GF-D8 (cell line): ENCODE measurements around the gene SLC22A7.
"Not testable (repeated sequence)": the region's sequence is repeated elsewhere in the genome, so short reads cannot be mapped to it uniquely, and the experiment has no call there.

Source experiments
- DNase-seq: peaks from one replicate; lab custom pipeline; 2025; lab: John Stamatoyannopoulos, UW

SLC22A7 gene

GRCh38 chr6:43302126-43302525 lies 4.1 kb downstream of the SLC22A7 start:
- DNase-seq = no peak

GRCh38 chr6:43303006-43303405 lies 4.9 kb downstream of the SLC22A7 start:
- DNase-seq = not testable (repeated sequence)

- DNase-seq = no peak
Measured at GRCh38 chr6:43303751-43304331, 5.8 kb downstream of the SLC22A7 start.

GRCh38 chr6:43304361-43304760 lies 6.3 kb downstream of the SLC22A7 start:
- no peak for DNase-seq

GRCh38 chr6:43304882-43305281 lies 6.8 kb downstream of the SLC22A7 start:
- DNase-seq = no peak

GRCh38 chr6:43306086-43306485 lies 8.0 kb downstream of the SLC22A7 start:
- no peak for DNase-seq

GRCh38 chr6:43307451-43308100 lies 9.5 kb downstream of the SLC22A7 start:
- no peak for DNase-seq

GRCh38 chr6:43308101-43308989 lies 10.3 kb downstream of the SLC22A7 start, which contains the start of gene CRIP3:
TSS of gene CRIP3 (minus strand) at chr6:43308826. CDS start at chr6:43308792, 34 bp downstream.
- no peak for DNase-seq

- no peak for DNase-seq
Measured at GRCh38 chr6:43308990-43309477, 11.0 kb downstream of the SLC22A7 start.

GRCh38 chr6:43310134-43310533 lies 12.1 kb downstream of the SLC22A7 start:
- DNase-seq = no peak

- DNase-seq = peak; percentile 37
Measured at GRCh38 chr6:43310624-43311023, 12.6 kb downstream of the SLC22A7 start.

- DNase-seq = no peak
Measured at GRCh38 chr6:43311666-43312065, 13.6 kb downstream of the SLC22A7 start.

- DNase-seq = no peak
Measured at GRCh38 chr6:43313813-43314212, 15.8 kb downstream of the SLC22A7 start.

- DNase-seq = no peak
Measured at GRCh38 chr6:43318011-43318410, 20.0 kb downstream of the SLC22A7 start.

- DNase-seq = no peak
Measured at GRCh38 chr6:43325876-43326275, 27.8 kb downstream of the SLC22A7 start.

- no peak for DNase-seq
Measured at GRCh38 chr6:43328528-43328927, 30.5 kb downstream of the SLC22A7 start.

GRCh38 chr6:43331470-43331869 lies 33.4 kb downstream of the SLC22A7 start:
- no peak for DNase-seq

- DNase-seq = peak; percentile 20
Measured at GRCh38 chr6:43331891-43332290, 33.8 kb downstream of the SLC22A7 start.

- peak; percentile 3 for DNase-seq
Measured at GRCh38 chr6:43334466-43335095, 36.5 kb downstream of the SLC22A7 start.

GRCh38 chr6:43335469-43335868 lies 37.4 kb downstream of the SLC22A7 start:
- DNase-seq = no peak

- DNase-seq = no peak
Measured at GRCh38 chr6:43336382-43336781, 38.3 kb downstream of the SLC22A7 start.

- DNase-seq = no peak
Measured at GRCh38 chr6:43338243-43338642, 40.2 kb downstream of the SLC22A7 start.
